Activated naive CD4-positive, alpha-beta T cell treated with anti-CD3 and anti-CD28 coated beads for 36 hours (primary cell): ENCODE results near the gene CASS4. TPM values are rescaled to one million over a fixed set of nuclear protein-coding genes. Genes with fewer than 3 reads are reported as not detected.
"Not testable (repeated sequence)": the region's sequence is repeated elsewhere in the genome, so short reads cannot be mapped to it uniquely, and the experiment has no call there.

Experiments
- CTCF ChIA-PET: fragments of 350-600 bp; sonication (Branson Sonifier 250); formaldehyde crosslinking; loops from one replicate; lab custom pipeline; 2021; ENCODE audit warnings: antibody characterized with exemption; lab: Charles Lee
- DNase-seq: peaks from one replicate; pipeline ENCODE4 v3.0.0-alpha.2; 2020
- H3K27ac Mint-ChIP-seq: one replicate; pipeline ENCODE4 v1.8.0; 2021; ENCODE audit warnings: mild to moderate bottlenecking, mixed read lengths
- H3K27me3 Mint-ChIP-seq: one replicate; pipeline ENCODE4 v1.8.0; 2021; ENCODE audit warnings: low read depth, mixed read lengths
- H3K36me3 Mint-ChIP-seq: one replicate; pipeline ENCODE4 v1.8.0; 2021; ENCODE audit warnings: low read depth, mixed read lengths
- H3K4me1 Mint-ChIP-seq: one replicate; pipeline ENCODE4 v1.8.0; 2021; ENCODE audit warnings: low read depth, mixed read lengths
- H3K4me3 Mint-ChIP-seq: one replicate; pipeline ENCODE4 v1.8.0; 2021; ENCODE audit warnings: mild to moderate bottlenecking, moderate library complexity, mixed read lengths
- H3K9me3 Mint-ChIP-seq: one replicate; pipeline ENCODE4 v1.8.0; 2021; ENCODE audit warnings: mixed read lengths
- intact Hi-C: fragments of 100-400 bp; cut with micrococcal nuclease; formaldehyde crosslinking; loops from one replicate; pipeline ENCODE4 v1.15.1; 2023
- total RNA-seq, 2 experiments: library from RNA; stranded (reverse); gene quantifications; one replicate each; pipeline ENCODE4 v1.2.3, GENCODE V29; 2021

The CASS4 gene
- total RNA-seq, 2 experiments from 2014 or later = 5.1 to 5.2 TPM

DNA sequence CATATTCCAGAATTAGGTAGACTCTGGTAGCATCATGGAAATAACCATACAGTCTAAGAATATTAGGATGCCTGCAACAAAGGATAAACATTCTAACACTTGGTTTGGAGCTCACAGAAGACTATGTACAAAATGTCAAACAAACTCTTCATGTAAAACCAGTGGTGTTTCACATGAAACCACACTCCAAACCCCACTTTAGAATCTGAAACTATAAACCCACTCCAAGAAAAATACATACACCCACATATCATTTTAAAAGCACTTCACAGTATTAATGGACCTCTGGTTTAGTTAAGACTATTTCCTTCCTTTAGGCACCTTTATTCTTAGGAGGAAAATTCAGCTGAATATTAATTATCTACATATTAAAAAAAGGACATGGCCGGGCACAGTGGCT is 30.6 kb upstream of the CASS4 start:
- Mint-ChIP-seq H3K27me3 (no peaks in the 10 kb centered on the region), H3K4me3 (no peak overlapping the region), H3K4me1 (peaks cover under 1% of the 10 kb centered on the region), H3K36me3 (peaks cover 62% of the 10 kb centered on the region), H3K27ac (no peak overlapping the region), H3K9me3 (no peaks in the 10 kb centered on the region)
- intact Hi-C loops = no loop called here
- DNase-seq = no peak
- CTCF ChIA-PET = interaction anchor here (0.6 kb wide), 1 partner anchor 78 kb away, joined by 3 read pairs; no protein-coding TSS in a partner anchor

- CTCF ChIA-PET = no interaction called here
- Mint-ChIP-seq H3K4me3 (no peak overlapping the region), H3K27me3 (no peaks in the 10 kb centered on the region), H3K9me3 (no peaks in the 10 kb centered on the region), H3K4me1 (no peaks in the 10 kb centered on the region), H3K36me3 (peaks cover 62% of the 10 kb centered on the region), H3K27ac (no peak overlapping the region)
- DNase-seq = no peak
- intact Hi-C loops = no loop called here
These were observed 29.4 kb upstream of the CASS4 start for GRCh38 chr20:56382696-56383095.

DNA sequence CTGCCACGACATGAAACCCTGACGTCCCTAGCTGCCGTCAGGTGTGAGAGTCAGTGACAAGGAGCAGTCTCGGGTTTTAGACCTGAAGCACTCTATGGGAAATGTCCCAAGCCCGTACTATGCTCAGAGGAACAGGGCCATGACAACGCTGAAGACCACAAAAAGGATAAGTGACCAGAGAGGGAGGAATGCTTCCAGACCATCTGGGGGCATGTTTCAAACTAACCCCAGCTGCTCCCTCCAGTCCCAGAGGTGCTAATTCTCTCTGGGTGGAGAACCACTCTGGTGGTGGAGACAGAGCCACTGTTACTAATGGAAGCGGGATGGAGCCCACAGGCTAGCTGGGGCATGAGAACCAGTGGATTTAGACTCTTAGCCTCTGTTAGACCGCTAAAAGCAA is 28.7 kb upstream of the CASS4 start:
- no peak overlapping the region for H3K27ac Mint-ChIP-seq
- no peaks in the 10 kb centered on the region for H3K4me1 Mint-ChIP-seq
- peaks cover 61% of the 10 kb centered on the region for H3K36me3 Mint-ChIP-seq
- CTCF ChIA-PET = no interaction called here
- DNase-seq = no peak
- no peaks in the 10 kb centered on the region for H3K9me3 Mint-ChIP-seq
- intact Hi-C loops = no loop called here
- H3K4me3 Mint-ChIP-seq = no peak overlapping the region
- H3K27me3 Mint-ChIP-seq = no peaks in the 10 kb centered on the region

- CTCF ChIA-PET = no interaction called here
- no peak overlapping the region for H3K4me3 Mint-ChIP-seq
These were observed 26.9 kb upstream of the CASS4 start for GRCh38 chr20:56385130-56385529.

GRCh38 chr20:56386219-56386618 is 25.8 kb upstream of the CASS4 start:
- no peak overlapping the region for H3K27ac Mint-ChIP-seq
- peaks cover 7% of the 10 kb centered on the region for H3K4me1 Mint-ChIP-seq
- no peak overlapping the region for H3K4me3 Mint-ChIP-seq
- DNase-seq = no peak
- no peaks in the 10 kb centered on the region for H3K9me3 Mint-ChIP-seq
- peaks cover 62% of the 10 kb centered on the region for H3K36me3 Mint-ChIP-seq
- intact Hi-C loops = no loop called here
- CTCF ChIA-PET = no interaction called here
- H3K27me3 Mint-ChIP-seq = no peaks in the 10 kb centered on the region

More at GRCh38 chr20:56385130-56385529, 26.9 kb upstream of the CASS4 start:
- no peak for DNase-seq
- Mint-ChIP-seq H3K9me3 (no peaks in the 10 kb centered on the region), H3K27ac (no peak overlapping the region), H3K27me3 (no peaks in the 10 kb centered on the region), H3K4me1 (peaks cover 3% of the 10 kb centered on the region), H3K36me3 (peaks cover 65% of the 10 kb centered on the region)
- intact Hi-C loops = no loop called here

GRCh38 chr20:56388882-56389281 is 23.2 kb upstream of the CASS4 start:
- CTCF ChIA-PET = no interaction called here
- H3K27ac Mint-ChIP-seq = no peak overlapping the region
- H3K4me3 Mint-ChIP-seq = no peak overlapping the region
- peaks cover 16% of the 10 kb centered on the region for H3K4me1 Mint-ChIP-seq
- H3K36me3 Mint-ChIP-seq = peaks cover 61% of the 10 kb centered on the region
- intact Hi-C loops = no loop called here
- H3K9me3 Mint-ChIP-seq = no peaks in the 10 kb centered on the region
- H3K27me3 Mint-ChIP-seq = no peaks in the 10 kb centered on the region
- no peak for DNase-seq

GRCh38 chr20:56389807-56390206 is 22.3 kb upstream of the CASS4 start:
- no peak for DNase-seq
- peak overlapping the region; percentile 16 for H3K4me3 Mint-ChIP-seq
- peaks cover 21% of the 10 kb centered on the region for H3K4me1 Mint-ChIP-seq
- no peaks in the 10 kb centered on the region for H3K27me3 Mint-ChIP-seq
- peaks cover 59% of the 10 kb centered on the region for H3K36me3 Mint-ChIP-seq
- H3K27ac Mint-ChIP-seq = no peak overlapping the region
- intact Hi-C loops = no loop called here
- no peaks in the 10 kb centered on the region for H3K9me3 Mint-ChIP-seq
- CTCF ChIA-PET = no interaction called here

GRCh38 chr20:56390396-56390795 is 21.7 kb upstream of the CASS4 start:
- intact Hi-C loops, H3K27me3 Mint-ChIP-seq, CTCF ChIA-PET, H3K9me3 Mint-ChIP-seq, H3K27ac Mint-ChIP-seq, H3K4me3 Mint-ChIP-seq, DNase-seq: not testable (repeated sequence)
- peaks cover 62% of the 10 kb centered on the region for H3K36me3 Mint-ChIP-seq
- H3K4me1 Mint-ChIP-seq = peaks cover 27% of the 10 kb centered on the region

DNA sequence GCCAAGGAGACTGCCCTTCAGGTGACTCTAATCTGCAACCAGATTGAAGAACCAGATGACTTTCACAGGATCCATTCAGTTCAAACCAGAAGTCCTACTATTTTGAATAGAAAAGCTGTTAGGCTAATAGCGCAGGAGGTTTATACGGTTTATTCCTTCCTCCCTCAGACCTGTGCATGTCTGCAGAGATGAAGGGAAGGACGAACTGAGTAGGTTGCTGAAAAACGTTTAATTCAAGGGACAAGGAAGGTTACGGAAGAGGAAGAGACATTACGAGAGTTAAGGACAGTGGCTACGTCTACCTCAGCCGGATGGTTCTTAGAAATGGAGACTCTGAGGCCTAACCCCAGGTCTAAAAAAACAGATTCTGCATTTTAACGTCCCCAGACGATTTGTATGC is 21.0 kb upstream of the CASS4 start:
- H3K4me1 Mint-ChIP-seq = peaks cover 31% of the 10 kb centered on the region
- DNase-seq = no peak
- H3K27ac Mint-ChIP-seq = no peak overlapping the region
- no peaks in the 10 kb centered on the region for H3K9me3 Mint-ChIP-seq
- no peak overlapping the region for H3K4me3 Mint-ChIP-seq
- CTCF ChIA-PET = interaction anchor here (1.2 kb wide), 1 partner anchor 21 kb away, joined by 4 read pairs; the partner anchor contains the start of gene CASS4
- H3K27me3 Mint-ChIP-seq = no peaks in the 10 kb centered on the region
- peaks cover 62% of the 10 kb centered on the region for H3K36me3 Mint-ChIP-seq
- intact Hi-C loops = no loop called here

- Mint-ChIP-seq H3K27me3 (no peaks in the 10 kb centered on the region), H3K4me1 (peaks cover 31% of the 10 kb centered on the region), H3K36me3 (peaks cover 57% of the 10 kb centered on the region), H3K27ac (no peak overlapping the region), H3K9me3 (no peaks in the 10 kb centered on the region), H3K4me3 (no peak overlapping the region)
- intact Hi-C loops = loop anchor here (1.0 kb wide), 5 partner anchors 21 to 125 kb away; partner anchors contain the start of genes CASS4, FAM210B and RTF2
- no peak for DNase-seq
- CTCF ChIA-PET = interaction anchor here (0.7 to 1.2 kb wide), 3 partner anchors 21 to 101 kb away, joined by 3 to 4 read pairs (median 4); partner anchors contain the start of gene CASS4
These were observed 20.4 kb upstream of the CASS4 start for GRCh38 chr20:56391596-56392131.

- Mint-ChIP-seq H3K9me3 (no peaks in the 10 kb centered on the region), H3K27ac (no peak within 1 kb of the TSS), H3K36me3 (peaks cover 59% of the 10 kb centered on the region)
These were observed 19.8 kb upstream of the CASS4 start, which contains the start of the genes AURKA and CSTF1 for GRCh38 chr20:56392132-56392880. Gene AURKA (minus strand): TSS chr20:56392215. CDS start chr20:56388197, 4,018 bp downstream. Gene CSTF1 (plus strand): TSS chr20:56392645. CDS start chr20:56395553, 2,908 bp downstream.

GRCh38 chr20:56392881-56393482 is 19.1 kb upstream of the CASS4 start:
- H3K9me3 Mint-ChIP-seq = no peaks in the 10 kb centered on the region
- H3K4me1 Mint-ChIP-seq = peaks cover 34% of the 10 kb centered on the region
- no peaks in the 10 kb centered on the region for H3K27me3 Mint-ChIP-seq
- no peak overlapping the region for H3K27ac Mint-ChIP-seq
- H3K36me3 Mint-ChIP-seq = peaks cover 58% of the 10 kb centered on the region
- intact Hi-C loops = loop anchor here (1.0 kb wide), 5 partner anchors 19 to 123 kb away; partner anchors contain the start of genes CASS4, FAM210B and RTF2
- DNase-seq = peak; percentile 32
- CTCF ChIA-PET = interaction anchor here (0.9 to 1.1 kb wide), 3 partner anchors 19 to 71 kb away, joined by 3 to 4 read pairs (median 3); partner anchors contain the start of gene CASS4
- H3K4me3 Mint-ChIP-seq = no peak overlapping the region

More at GRCh38 chr20:56392132-56392880, 19.8 kb upstream of the CASS4 start, which contains the start of the genes AURKA and CSTF1:
- CTCF ChIA-PET = interaction anchor here (0.7 to 1.2 kb wide), 4 partner anchors 20 to 101 kb away, joined by 3 to 4 read pairs (median 4); partner anchors contain the start of gene CASS4
- peaks cover 31% of the 10 kb centered on the region for H3K4me1 Mint-ChIP-seq
- no peak within 1 kb of the TSS for H3K4me3 Mint-ChIP-seq
- H3K27me3 Mint-ChIP-seq = no peaks in the 10 kb centered on the region
- intact Hi-C loops = loop anchor here (1.0 kb wide), 5 partner anchors 20 to 124 kb away; partner anchors contain the start of genes CASS4, FAM210B and RTF2
- peak; percentile 100 for DNase-seq
